ENCODE data around the gene GNPDA1. TPM values are rescaled to one million over a fixed set of nuclear protein-coding genes. Genes with fewer than 3 reads are reported as not detected.

Gene GNPDA1
- total RNA-seq = 25.3 TPM

GRCh38 chr5:142012792-142013388, at the start of gene GNPDA1:
Gene GNPDA1, minus strand, starts transcription at chr5:142013027. Its CDS starts 992 bp downstream, at chr5:142012035.
- Histone ChIP-seq H3K27me3 (no peaks in the 10 kb centered on the region), H3K4me1 (peaks cover 26% of the 10 kb centered on the region), H3K36me3 (no peaks in the 10 kb centered on the region), H3K4me3 (peak within 1 kb of the TSS; percentile 62 to 81), H3K27ac (peak within 1 kb of the TSS; percentile 95), H3K9me3 (no peaks in the 10 kb centered on the region)
- intact Hi-C loops (cut with DNase I) = no loop called here
- peak in 1 of 2 donors; percentile 92 for DNase-seq (ENCODE audit: extremely low spot score in 2 of 2)
- TF ChIP-seq CTCF (IDR thresholded peaks at IDR 0.05) (no peak), POLR2A (IDR thresholded peaks at IDR 0.05) (peak in 1 of 2 donors; percentile 81), POLR2AphosphoS5 (IDR thresholded peaks at IDR 0.05; ENCODE audit: insufficient read depth in 1 of 2, low read depth in 1 of 2) (peak; percentile 29 to 51)

- intact Hi-C loops (cut with DNase I) = no loop called here
These were observed 46.6 kb upstream of the GNPDA1 start for GRCh38 chr5:142059304-142059940.

GRCh38 chr5:142057697-142058056, 44.9 kb upstream of the GNPDA1 start:
- H3K27me3 ChIP-seq = no peaks in the 10 kb centered on the region
- H3K4me3 ChIP-seq = no peak overlapping the region
- no peak overlapping the region for H3K27ac ChIP-seq
- no peaks in the 10 kb centered on the region for H3K9me3 ChIP-seq
- intact Hi-C loops (cut with DNase I) = no loop called here
- H3K4me1 ChIP-seq = peaks cover 6% of the 10 kb centered on the region
- H3K36me3 ChIP-seq = no peaks in the 10 kb centered on the region
- DNase-seq (ENCODE audit: extremely low spot score in 2 of 2) = no peak
- no peak for TF ChIP-seq POLR2AphosphoS5 (IDR thresholded peaks at IDR 0.05; ENCODE audit: insufficient read depth in 1 of 2, low read depth in 1 of 2)
- no peak for TF ChIP-seq CTCF (IDR thresholded peaks at IDR 0.05)
- TF ChIP-seq POLR2A (IDR thresholded peaks at IDR 0.05) = no peak

More at GRCh38 chr5:142059304-142059940, 46.6 kb upstream of the GNPDA1 start:
- TF ChIP-seq POLR2AphosphoS5 (IDR thresholded peaks at IDR 0.05; ENCODE audit: insufficient read depth in 1 of 2, low read depth in 1 of 2) = no peak
- no peak for TF ChIP-seq POLR2A (IDR thresholded peaks at IDR 0.05)
- no peak for TF ChIP-seq CTCF (IDR thresholded peaks at IDR 0.05)
- H3K4me3 ChIP-seq = no peak overlapping the region
- H3K9me3 ChIP-seq = no peaks in the 10 kb centered on the region
- H3K4me1 ChIP-seq = peaks cover 12% of the 10 kb centered on the region
- no peaks in the 10 kb centered on the region for H3K27me3 ChIP-seq
- no peaks in the 10 kb centered on the region for H3K36me3 ChIP-seq
- DNase-seq (ENCODE audit: extremely low spot score in 2 of 2) = no peak
- H3K27ac ChIP-seq = no peak overlapping the region

- H3K27ac ChIP-seq = no peak overlapping the region
- no peak overlapping the region for H3K4me3 ChIP-seq
- no peaks in the 10 kb centered on the region for H3K9me3 ChIP-seq
- no peak for DNase-seq (ENCODE audit: extremely low spot score in 2 of 2)
- intact Hi-C loops (cut with DNase I) = no loop called here
- no peak for TF ChIP-seq CTCF (IDR thresholded peaks at IDR 0.05)
- no peak for TF ChIP-seq POLR2AphosphoS5 (IDR thresholded peaks at IDR 0.05; ENCODE audit: insufficient read depth in 1 of 2, low read depth in 1 of 2)
- no peak for TF ChIP-seq POLR2A (IDR thresholded peaks at IDR 0.05)
- no peaks in the 10 kb centered on the region for H3K36me3 ChIP-seq
- H3K4me1 ChIP-seq = peaks cover 6% of the 10 kb centered on the region
- no peaks in the 10 kb centered on the region for H3K27me3 ChIP-seq
These were observed 44.2 kb upstream of the GNPDA1 start for GRCh38 chr5:142056816-142057696.

Measured in vagina (tissue), 2 donors.